Upper lobe of left lung (tissue), 6 donors: ENCODE measurements around the gene PCDHGA2. TPM values are rescaled to one million over a fixed set of nuclear protein-coding genes. Genes with fewer than 3 reads are reported as not detected.
A peak's percentile ranks its signal among the peaks of the same experiment; 100 is the strongest.

Source experiments
- ATAC-seq, 2 donors: fragments of 200-7000 bp; cut with Tn5 transposase; one replicate each; pipeline ENCODE4 v1.9.1; 2022; ENCODE audit warnings: mild to moderate bottlenecking in 2 of 2, moderate library complexity in 2 of 2; ENCODE audit not compliant: low FRiP score in 2 of 2
- DNase-seq, 2 donors: peaks; one replicate each; pipeline ENCODE4 v3.0.0-alpha.2; 2019 to 2020
- H3K27ac ChIP-seq, 4 donors: fragments of 200-600 bp; sonication (generic); one replicate each; pipeline ENCODE4 v1.5.1; 2016 to 2019
- H3K27me3 ChIP-seq, 4 donors: fragments of 200-600 bp; sonication (generic); one replicate each; pipeline ENCODE4 v1.5.1; 2017 to 2019
- H3K36me3 ChIP-seq, 4 donors: fragments of 200-600 bp; sonication (generic); one replicate each; pipeline ENCODE4 v1.5.1; 2016 to 2019
- H3K4me1 ChIP-seq, 4 donors: fragments of 200-600 bp; sonication (generic); one replicate each; pipeline ENCODE4 v1.5.1; 2018 to 2019
- H3K4me3 ChIP-seq, 4 donors: fragments of 200-600 bp; sonication (generic); one replicate each; pipeline ENCODE4 v1.5.1; 2017 to 2019; ENCODE audit warnings: mild to moderate bottlenecking in 2 of 4, moderate library complexity in 1 of 4
- H3K9me3 ChIP-seq, 4 donors: fragments of 200-600 bp; sonication (generic); one replicate each; pipeline ENCODE4 v1.5.1; 2018 to 2019
- EP300 ChIP-seq, 4 donors: sonication (generic); formaldehyde crosslinking; IDR thresholded peaks; one replicate each; pipeline ENCODE4 v1.5.1; 2017; ENCODE audit warnings: antibody characterized with exemption in 4 of 4, control low read depth in 2 of 4
- POLR2A ChIP-seq, 4 donors: fragments of 450-650 bp; IDR thresholded peaks; one replicate each; pipeline ENCODE4 v1.5.1; 2016 to 2017; ENCODE audit warnings: antibody characterized with exemption in 4 of 4, mild to moderate bottlenecking in 2 of 4
- POLR2AphosphoS5 ChIP-seq, 2 donors: sonication (generic); formaldehyde crosslinking; IDR thresholded peaks; one replicate each; pipeline ENCODE4 v1.5.1; 2017; ENCODE audit warnings: antibody characterized with exemption in 2 of 2
- WGBS, 2 donors: methylation state at CpG; one replicate each; pipeline ENCODE4 v1.1.5; 2017 to 2018; 5-methylcytosine and 5-hydroxymethylcytosine counted together
- total RNA-seq, 6 donors: library from RNA; depleted of rRNA in 4 of 6; stranded (reverse); fragments of >200 nt in 4 of 6; gene quantifications; one replicate each; pipeline versions ENCODE4 v1.1.0 to v1.2.1, GENCODE V29; 2016 to 2021
- TF ChIP-seq, protein P1 (sequence below), 6 experiments: fragments of 450-650 bp in 4 of 6; fragments of 200-600 bp in 2 of 6; sonication (generic) in 2 of 6; IDR thresholded peaks; one replicate each; pipeline ENCODE4 v1.5.1; 2016 to 2019; ENCODE audit warnings: antibody characterized with exemption in 6 of 6
- donor health status: DM: no; HTN: no; CAD: no; lungs with moderate emphysema.
- donor health status: DM: no; HTN: yes; CAD: no; lungs with severe emphysema.

PCDHGA2 gene
- total RNA-seq, 6 donors from 2014 or later, result 1.6 to 4.3 (median 2.7) TPM

DNA sequence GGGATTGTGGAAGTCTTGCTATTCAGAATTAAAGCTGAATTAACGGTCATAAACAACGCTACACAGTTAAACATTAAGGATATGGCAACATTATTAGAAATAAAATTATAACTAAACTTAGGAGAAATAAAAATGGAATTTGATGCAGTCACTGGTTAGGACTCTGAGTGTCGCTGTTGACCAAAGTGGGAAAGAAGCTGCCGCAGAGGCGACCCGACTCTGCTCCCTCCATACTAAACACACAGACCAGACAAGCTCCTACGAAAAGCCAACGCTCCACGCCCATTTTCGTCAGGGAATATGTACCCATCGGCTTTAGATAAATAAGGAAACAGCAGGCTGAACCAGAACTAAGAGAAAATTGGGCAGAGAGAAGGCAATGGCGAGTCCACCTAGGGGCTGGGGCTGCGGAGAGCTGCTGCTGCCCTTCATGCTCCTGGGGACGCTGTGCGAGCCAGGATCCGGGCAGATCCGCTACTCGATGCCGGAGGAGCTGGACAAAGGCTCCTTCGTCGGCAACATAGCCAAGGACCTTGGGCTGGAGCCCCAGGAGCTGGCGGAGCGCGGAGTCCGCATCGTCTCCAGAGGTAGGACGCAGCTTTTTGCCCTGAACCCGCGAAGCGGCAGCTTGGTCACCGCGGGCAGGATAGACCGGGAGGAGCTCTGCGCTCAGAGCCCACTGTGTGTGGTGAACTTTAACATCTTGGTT, 25.5 kb downstream of the PCDHGA2 start, which contains the start of gene PCDHGA5:
Gene PCDHGA5 (plus strand): TSS at position 211 of the 709 bp plus-strand sequence. CDS start 169 bp downstream, at position 380.
- ATAC-seq, result no peak
- Histone ChIP-seq H3K4me1 (no peaks in the 10 kb centered on the region), H3K27ac (no peak within 1 kb of the TSS), H3K36me3 (no peaks in the 10 kb centered on the region), H3K4me3 (no peak within 1 kb of the TSS), H3K9me3 (peaks cover 66 to 89% (median 77%) of the 10 kb centered on the region in 4 donors), H3K27me3 (peaks cover 0 to 7% (median 0%) of the 10 kb centered on the region in 4 donors)
- 18 to 21% methylated on average over 33 to 34 of the region's 34 CpGs for WGBS, 2 donors
- TF ChIP-seq, protein P1, sequence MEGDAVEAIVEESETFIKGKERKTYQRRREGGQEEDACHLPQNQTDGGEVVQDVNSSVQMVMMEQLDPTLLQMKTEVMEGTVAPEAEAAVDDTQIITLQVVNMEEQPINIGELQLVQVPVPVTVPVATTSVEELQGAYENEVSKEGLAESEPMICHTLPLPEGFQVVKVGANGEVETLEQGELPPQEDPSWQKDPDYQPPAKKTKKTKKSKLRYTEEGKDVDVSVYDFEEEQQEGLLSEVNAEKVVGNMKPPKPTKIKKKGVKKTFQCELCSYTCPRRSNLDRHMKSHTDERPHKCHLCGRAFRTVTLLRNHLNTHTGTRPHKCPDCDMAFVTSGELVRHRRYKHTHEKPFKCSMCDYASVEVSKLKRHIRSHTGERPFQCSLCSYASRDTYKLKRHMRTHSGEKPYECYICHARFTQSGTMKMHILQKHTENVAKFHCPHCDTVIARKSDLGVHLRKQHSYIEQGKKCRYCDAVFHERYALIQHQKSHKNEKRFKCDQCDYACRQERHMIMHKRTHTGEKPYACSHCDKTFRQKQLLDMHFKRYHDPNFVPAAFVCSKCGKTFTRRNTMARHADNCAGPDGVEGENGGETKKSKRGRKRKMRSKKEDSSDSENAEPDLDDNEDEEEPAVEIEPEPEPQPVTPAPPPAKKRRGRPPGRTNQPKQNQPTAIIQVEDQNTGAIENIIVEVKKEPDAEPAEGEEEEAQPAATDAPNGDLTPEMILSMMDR (IDR thresholded peaks at IDR 0.05), result no peak
- no peak for TF ChIP-seq POLR2A (IDR thresholded peaks at IDR 0.05)
- TF ChIP-seq EP300 (IDR thresholded peaks at IDR 0.05), result no peak
- no peak for TF ChIP-seq POLR2AphosphoS5 (IDR thresholded peaks at IDR 0.05)
- no peak for DNase-seq

GRCh38 chr5:141366016-141366896, 27.7 kb downstream of the PCDHGA2 start:
- no peak overlapping the region for H3K27ac ChIP-seq
- ATAC-seq (no peak), DNase-seq (peak in 1 of 2 donors; percentile 56)
- peaks cover 0 to 7% (median 0%) of the 10 kb centered on the region in 4 donors for H3K27me3 ChIP-seq
- TF ChIP-seq, protein P1 (IDR thresholded peaks at IDR 0.05), result no peak
- TF ChIP-seq POLR2A (IDR thresholded peaks at IDR 0.05) (no peak), POLR2AphosphoS5 (IDR thresholded peaks at IDR 0.05) (no peak), EP300 (IDR thresholded peaks at IDR 0.05) (no peak)
- 32 to 36% methylated on average over 15 to 44 of the region's 46 CpGs for WGBS, 2 donors
- H3K4me3 ChIP-seq, result no peak overlapping the region
- H3K36me3 ChIP-seq, result no peaks in the 10 kb centered on the region
- H3K9me3 ChIP-seq, result peaks cover 64 to 85% (median 80%) of the 10 kb centered on the region in 4 donors
- no peaks in the 10 kb centered on the region for H3K4me1 ChIP-seq

GRCh38 chr5:141369994-141370848, 31.7 kb downstream of the PCDHGA2 start, which contains the start of gene PCDHGB3:
Gene PCDHGB3 (plus strand): TSS chr5:141370242. CDS start chr5:141370395, 153 bp downstream.
- ATAC-seq (peak in 1 of 2 donors; percentile 48), DNase-seq (peak in 1 of 2 donors; percentile 13)
- peaks cover 0 to 3% (median 0%) of the 10 kb centered on the region in 4 donors for H3K27me3 ChIP-seq
- peak within 1 kb of the TSS in 2 of 4 donors; percentile 21 to 34 for H3K4me3 ChIP-seq
- TF ChIP-seq EP300 (IDR thresholded peaks at IDR 0.05) (no peak), POLR2AphosphoS5 (IDR thresholded peaks at IDR 0.05) (no peak), POLR2A (IDR thresholded peaks at IDR 0.05) (no peak)
- TF ChIP-seq, protein P1 (IDR thresholded peaks at IDR 0.05), result peak in 1 of 6 experiments; percentile 23
- H3K36me3 ChIP-seq, result no peaks in the 10 kb centered on the region
- H3K4me1 ChIP-seq, result no peaks in the 10 kb centered on the region
- no peak within 1 kb of the TSS for H3K27ac ChIP-seq
- 19 to 28% methylated on average over 24 to 32 of the region's 32 CpGs for WGBS, 2 donors
- peaks cover 65 to 89% (median 83%) of the 10 kb centered on the region in 4 donors for H3K9me3 ChIP-seq
